GM12865 (cell line): ENCODE data around the gene CHRM2.

Source experiments
- DNase-seq: peaks from one replicate; pipeline ENCODE4 v3.0.0; 2010; ENCODE audit warnings: low read depth
- H3K4me3 ChIP-seq: 2 replicates; pipeline ENCODE4 v1.5.1; 2011; ENCODE audit warnings: mild to moderate bottlenecking, low read depth, low read length, control low read depth
- CTCF ChIP-seq: IDR thresholded peaks from 2 replicates; pipeline ENCODE4 v1.5.1; 2011; ENCODE audit warnings: low read length, control low read depth, low read depth, inconsistent platforms; ENCODE audit not compliant: insufficient read depth; ENCODE audit errors: missing control alignments

Gene CHRM2

GRCh38 chr7:137000621-137001020, 132.2 kb downstream of the CHRM2 start:
- no peak for TF ChIP-seq CTCF
- no peak for DNase-seq
- no peak overlapping the region for H3K4me3 ChIP-seq

- no peak for DNase-seq
- no peak for TF ChIP-seq CTCF
These were observed 132.6 kb downstream of the CHRM2 start for GRCh38 chr7:137001041-137001440.

GRCh38 chr7:137001478-137001877, 133.0 kb downstream of the CHRM2 start:
- H3K4me3 ChIP-seq: no peak overlapping the region
- no peak for DNase-seq
- no peak for TF ChIP-seq CTCF

More at GRCh38 chr7:137001041-137001440, 132.6 kb downstream of the CHRM2 start:
- no peak overlapping the region for H3K4me3 ChIP-seq

- H3K4me3 ChIP-seq: no peak overlapping the region
- no peak for DNase-seq
- TF ChIP-seq CTCF: no peak
These were observed 134.6 kb downstream of the CHRM2 start for GRCh38 chr7:137003086-137003485.

- H3K4me3 ChIP-seq: no peak overlapping the region
- TF ChIP-seq CTCF: no peak
- no peak for DNase-seq
These were observed 135.1 kb downstream of the CHRM2 start for GRCh38 chr7:137003566-137003965.

GRCh38 chr7:137005873-137006272, 137.4 kb downstream of the CHRM2 start:
- no peak for TF ChIP-seq CTCF
- H3K4me3 ChIP-seq: no peak overlapping the region
- no peak for DNase-seq

GRCh38 chr7:137006293-137006692, 137.8 kb downstream of the CHRM2 start:
- DNase-seq: no peak
- TF ChIP-seq CTCF: no peak
- H3K4me3 ChIP-seq: no peak overlapping the region
